ENCODE data around the gene WNT6.

DNA sequence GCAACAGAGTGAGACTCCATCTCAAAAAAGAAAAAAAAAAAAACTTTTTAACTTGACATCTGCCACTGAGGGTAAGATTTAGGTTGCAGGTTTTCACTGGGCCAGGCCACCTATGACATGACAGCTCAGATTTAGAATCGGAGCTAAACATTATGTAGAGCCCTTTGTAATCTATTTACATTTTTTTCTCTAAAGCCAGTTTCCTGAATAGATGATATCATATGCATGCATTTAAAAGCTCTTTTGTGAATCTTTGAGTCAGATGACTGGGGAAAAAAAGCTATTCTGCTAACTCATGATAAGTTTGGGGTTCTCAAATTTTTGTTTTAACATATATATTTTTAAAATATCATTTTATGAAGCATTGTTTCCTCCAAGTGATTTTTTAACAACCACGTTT lies 49.3 kb upstream of the WNT6 start:
- TF ChIP-seq, protein P1, sequence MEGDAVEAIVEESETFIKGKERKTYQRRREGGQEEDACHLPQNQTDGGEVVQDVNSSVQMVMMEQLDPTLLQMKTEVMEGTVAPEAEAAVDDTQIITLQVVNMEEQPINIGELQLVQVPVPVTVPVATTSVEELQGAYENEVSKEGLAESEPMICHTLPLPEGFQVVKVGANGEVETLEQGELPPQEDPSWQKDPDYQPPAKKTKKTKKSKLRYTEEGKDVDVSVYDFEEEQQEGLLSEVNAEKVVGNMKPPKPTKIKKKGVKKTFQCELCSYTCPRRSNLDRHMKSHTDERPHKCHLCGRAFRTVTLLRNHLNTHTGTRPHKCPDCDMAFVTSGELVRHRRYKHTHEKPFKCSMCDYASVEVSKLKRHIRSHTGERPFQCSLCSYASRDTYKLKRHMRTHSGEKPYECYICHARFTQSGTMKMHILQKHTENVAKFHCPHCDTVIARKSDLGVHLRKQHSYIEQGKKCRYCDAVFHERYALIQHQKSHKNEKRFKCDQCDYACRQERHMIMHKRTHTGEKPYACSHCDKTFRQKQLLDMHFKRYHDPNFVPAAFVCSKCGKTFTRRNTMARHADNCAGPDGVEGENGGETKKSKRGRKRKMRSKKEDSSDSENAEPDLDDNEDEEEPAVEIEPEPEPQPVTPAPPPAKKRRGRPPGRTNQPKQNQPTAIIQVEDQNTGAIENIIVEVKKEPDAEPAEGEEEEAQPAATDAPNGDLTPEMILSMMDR (IDR thresholded peaks at IDR 0.05) = no peak
- no peak for TF ChIP-seq POLR2A (IDR thresholded peaks at IDR 0.05)
